GM13976 (cell line): ENCODE measurements around the gene CAVIN1.

Experiments used
- DNase-seq: peaks from one replicate; pipeline ENCODE4 v3.0.0; 2012; ENCODE audit warnings: low spot score
- CTCF ChIP-seq: IDR thresholded peaks from 2 replicates; pipeline ENCODE4 v1.5.1; 2012; ENCODE audit warnings: borderline replicate concordance, mild to moderate bottlenecking; ENCODE audit not compliant: insufficient read depth; ENCODE audit errors: extremely low read depth, missing control alignments, control extremely low read depth
- in situ Hi-C: fragments of 300-500 bp; cut with MboI; formaldehyde crosslinking; loops from one replicate; pipeline ENCODE4 v1.12.0; 2022; ENCODE audit warnings: low sequenced_read_pairs, mixed read lengths, inconsistent platforms; ENCODE audit not compliant: unreplicated experiment

CAVIN1 gene

DNA sequence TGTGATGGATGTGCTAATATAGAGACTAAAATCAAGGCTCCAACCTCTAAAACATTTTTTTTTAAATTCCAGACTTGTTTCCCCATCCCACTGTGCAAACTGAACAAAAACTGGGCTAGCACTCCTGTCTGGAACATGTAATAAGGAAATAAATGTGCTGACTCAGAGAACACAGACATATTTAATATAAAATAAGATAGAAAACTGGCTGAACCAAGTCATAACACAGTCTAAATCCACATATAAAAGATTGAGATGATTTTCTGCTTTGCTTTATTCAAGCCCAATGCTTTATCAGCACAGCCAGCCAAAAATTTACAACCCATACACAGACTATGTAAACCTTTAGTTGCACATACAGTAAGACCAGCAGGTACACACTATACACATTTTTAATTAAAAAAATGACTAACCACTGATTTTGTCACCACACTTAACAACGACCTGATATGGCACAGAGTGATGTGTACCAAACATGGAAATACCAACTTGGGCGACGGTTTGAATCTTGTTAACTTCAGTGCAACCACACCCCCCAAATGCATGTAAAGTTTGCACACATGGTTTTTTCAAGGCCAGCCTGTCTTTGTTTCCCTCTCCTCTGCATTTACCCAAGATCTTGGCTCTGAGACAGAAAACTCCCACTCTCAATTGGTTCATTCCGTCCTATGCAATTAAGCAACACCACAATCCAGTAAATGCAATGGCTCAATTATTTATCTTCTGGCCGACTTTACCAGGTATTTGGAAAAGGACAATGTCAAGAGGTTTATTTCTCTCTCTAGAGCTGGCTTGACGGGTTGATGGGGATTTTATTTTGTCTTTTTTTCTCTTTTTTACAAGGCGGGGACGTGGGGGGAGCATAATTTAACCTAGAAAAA lies 36.0 kb downstream of the CAVIN1 start:
- no peak for TF ChIP-seq CTCF
- DNase-seq, result no peak
- in situ Hi-C loops, result no loop called here

DNA sequence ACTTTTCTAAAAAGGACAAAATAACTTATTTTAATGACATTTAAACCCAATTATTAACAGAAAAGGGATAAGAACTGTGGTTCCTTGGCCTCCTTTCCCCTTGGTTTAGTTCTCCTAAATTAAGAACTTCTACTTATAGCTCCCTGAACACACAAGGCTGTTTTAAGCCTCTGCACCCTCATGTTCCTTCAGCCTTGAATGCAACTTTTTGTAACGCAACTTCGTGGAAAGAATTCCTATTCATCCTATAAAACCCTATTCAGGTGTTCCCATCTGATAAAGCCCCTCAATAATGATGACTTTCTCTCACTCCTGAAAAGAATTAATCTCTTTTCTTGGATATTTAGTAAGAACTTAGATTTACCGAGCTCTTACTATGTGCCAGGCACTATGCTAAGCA lies 41.2 kb downstream of the CAVIN1 start:
- no peak for DNase-seq
- in situ Hi-C loops, result no loop called here
- no peak for TF ChIP-seq CTCF

DNA sequence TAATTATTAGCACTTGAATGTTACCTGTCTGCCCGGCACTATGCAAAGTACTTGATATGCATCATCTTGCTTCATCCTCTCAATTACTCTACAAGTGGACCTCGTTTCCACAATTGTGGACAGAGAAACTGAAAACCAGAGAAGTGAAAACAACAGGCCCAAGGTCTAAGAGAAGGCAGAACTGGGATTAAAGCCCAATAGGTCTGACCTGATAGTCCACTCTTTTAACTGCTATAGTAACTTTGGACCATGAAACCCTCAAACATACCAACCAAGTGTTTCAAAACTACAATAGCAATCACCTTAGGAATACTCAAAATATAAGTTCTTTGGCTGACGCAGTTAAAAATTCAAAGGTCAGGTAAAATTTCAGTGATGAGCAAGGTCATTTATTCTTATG lies 42.1 kb downstream of the CAVIN1 start:
- in situ Hi-C loops, result no loop called here
- no peak for TF ChIP-seq CTCF
- DNase-seq, result no peak

DNA sequence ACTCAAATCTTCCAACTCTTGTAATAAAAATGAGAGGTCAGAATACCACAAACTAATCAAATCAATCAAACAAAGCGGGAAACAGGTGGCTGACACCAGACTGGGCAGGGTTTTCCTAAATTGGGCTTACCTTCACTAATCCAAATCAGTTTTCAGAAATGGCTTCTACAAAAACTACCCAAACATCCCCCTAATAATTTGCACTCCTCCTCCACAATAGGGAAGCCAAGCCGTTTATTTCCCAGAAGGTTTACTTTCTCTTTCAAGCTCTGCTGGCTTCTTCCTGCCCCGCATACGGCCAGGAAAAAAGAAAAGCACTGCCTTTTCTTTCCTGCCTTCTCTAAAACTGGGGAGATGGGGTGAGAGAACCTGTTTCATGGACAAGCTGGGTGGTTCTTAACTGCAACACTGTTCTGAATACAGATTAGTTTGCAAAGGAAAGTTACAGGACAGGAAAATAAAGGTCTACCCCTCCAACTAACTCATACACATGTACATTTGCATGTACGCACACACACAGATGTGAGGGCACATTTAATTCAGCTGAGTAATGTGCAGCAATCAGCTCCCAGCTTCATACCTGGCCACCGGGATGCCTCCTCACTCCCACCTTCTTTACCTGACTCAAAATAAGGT lies 44.0 kb downstream of the CAVIN1 start:
- in situ Hi-C loops, result no loop called here
- DNase-seq, result no peak
- TF ChIP-seq CTCF, result no peak

GRCh38 chr17:42378359-42378958 lies 44.6 kb downstream of the CAVIN1 start:
- TF ChIP-seq CTCF, result no peak
- in situ Hi-C loops, result no loop called here
- DNase-seq, result no peak

DNA sequence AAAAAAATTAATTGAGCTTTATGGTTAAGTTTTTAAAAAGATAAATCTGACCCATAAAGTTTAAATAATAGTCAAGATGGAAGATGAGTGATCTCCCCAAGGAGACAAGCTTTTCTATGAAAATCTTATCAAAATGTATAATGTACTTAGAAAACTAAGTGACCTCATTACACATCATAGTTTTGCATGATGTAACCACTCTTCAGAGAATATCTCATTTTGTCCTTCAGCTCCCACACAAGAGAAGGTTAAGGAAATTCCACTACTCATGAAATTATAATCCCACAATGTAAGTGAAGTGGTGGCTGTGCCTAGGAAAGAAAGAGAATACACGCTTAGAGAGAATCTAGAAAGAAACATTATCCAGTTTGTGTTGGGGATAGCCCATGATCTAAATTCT lies 49.2 kb downstream of the CAVIN1 start:
- in situ Hi-C loops, result no loop called here

More for the DNA sequence above, 49.2 kb downstream of the CAVIN1 start:
- no peak for DNase-seq
- TF ChIP-seq CTCF, result no peak
